BJ (cell line): ENCODE measurements around the gene COP1. TPM values are rescaled to one million over a fixed set of nuclear protein-coding genes. Genes with fewer than 3 reads are reported as not detected.

Experiments
- CTCF ChIA-PET: fragments of 350-600 bp; formaldehyde crosslinking; extraction: SDS; loops from one replicate; lab custom pipeline; 2021; ENCODE audit warnings: antibody characterized with exemption, inconsistent platforms; lab: Yijun Ruan, JAX
- POLR2A ChIA-PET: fragments of 300-600 bp; sonication (Branson Sonifier 250); formaldehyde crosslinking; extraction: SDS; loops from one replicate; lab custom pipeline; 2021; ENCODE audit warnings: antibody characterized with exemption; lab: Charles Lee
- DNase-seq: peaks from one replicate; pipeline ENCODE4 v3.0.0-alpha.2; 2011; ENCODE audit warnings: low read depth
- H3K27me3 ChIP-seq: 2 replicates; pipeline ENCODE4 v1.6.0; 2011; ENCODE audit warnings: low read length; ENCODE audit not compliant: control insufficient read depth, insufficient read depth
- H3K36me3 ChIP-seq: 2 replicates; pipeline ENCODE4 v1.5.1; 2011; ENCODE audit warnings: low read length; ENCODE audit not compliant: control insufficient read depth, insufficient read depth
- H3K4me3 ChIP-seq: 2 replicates; pipeline ENCODE4 v1.5.1; 2011; ENCODE audit warnings: low read depth, mild to moderate bottlenecking, control low read depth, low read length
- CTCF ChIP-seq: IDR thresholded peaks from 2 replicates; pipeline ENCODE4 v1.5.1; 2011; ENCODE audit warnings: low read depth, mild to moderate bottlenecking, control low read depth, inconsistent platforms, low read length, moderate library complexity; ENCODE audit not compliant: insufficient read depth
- polyA plus RNA-seq: library from polyadenylated mRNA; depleted of rRNA; stranded (reverse); fragments of >200 nt; gene quantifications from 2 replicates; pipeline ENCODE4 v1.2.3, GENCODE V29; 2011

The COP1 gene
- polyA plus RNA-seq, 1 experiment, result 14.8 TPM

GRCh38 chr1:175922254-175922881, 284.7 kb downstream of the COP1 start:
- POLR2A ChIA-PET, result no interaction called here
- Histone ChIP-seq H3K27me3 (no peaks in the 10 kb centered on the region), H3K36me3 (no peaks in the 10 kb centered on the region), H3K4me3 (no peak overlapping the region)
- CTCF ChIA-PET, result no interaction called here
- TF ChIP-seq CTCF, result no peak
- DNase-seq, result no peak

GRCh38 chr1:175920381-175920780, 286.7 kb downstream of the COP1 start:
- no peak for TF ChIP-seq CTCF
- no peaks in the 10 kb centered on the region for H3K36me3 ChIP-seq
- no peak for DNase-seq
- H3K27me3 ChIP-seq, result no peaks in the 10 kb centered on the region
- CTCF ChIA-PET, result interaction anchor here (1.0 kb wide), 1 partner anchor 10 kb away, joined by 3 read pairs; no protein-coding TSS in a partner anchor
- POLR2A ChIA-PET, result no interaction called here
- no peak overlapping the region for H3K4me3 ChIP-seq

GRCh38 chr1:175919001-175919400, 288.1 kb downstream of the COP1 start:
- no peak for TF ChIP-seq CTCF
- no peak for DNase-seq
- H3K27me3 ChIP-seq, result no peaks in the 10 kb centered on the region
- ChIA-PET POLR2A (no interaction called here), CTCF (no interaction called here)
- no peak overlapping the region for H3K4me3 ChIP-seq
- H3K36me3 ChIP-seq, result no peaks in the 10 kb centered on the region

GRCh38 chr1:175918364-175918801, 288.7 kb downstream of the COP1 start:
- no peak overlapping the region for H3K4me3 ChIP-seq
- TF ChIP-seq CTCF, result no peak
- no peaks in the 10 kb centered on the region for H3K36me3 ChIP-seq
- no peak for DNase-seq
- no peaks in the 10 kb centered on the region for H3K27me3 ChIP-seq
- ChIA-PET CTCF (no interaction called here), POLR2A (no interaction called here)

- no peak overlapping the region for H3K4me3 ChIP-seq
- no peak for TF ChIP-seq CTCF
- DNase-seq, result no peak
- POLR2A ChIA-PET, result no interaction called here
- H3K36me3 ChIP-seq, result no peaks in the 10 kb centered on the region
- CTCF ChIA-PET, result no interaction called here
- H3K27me3 ChIP-seq, result no peaks in the 10 kb centered on the region
These were observed 293.0 kb downstream of the COP1 start for GRCh38 chr1:175914115-175914514.
